SK-N-SH (cell line): Measurements from ENCODE around the gene OGFR.

Experiments used
- MXI1 ChIP-seq: IDR thresholded peaks from 2 replicates; pipeline ENCODE4 v1.6.1; 2012; ENCODE audit warnings: mild to moderate bottlenecking, low read depth, low read length, improper control_type of control experiment
- NFIC ChIP-seq: IDR thresholded peaks from 2 replicates; pipeline ENCODE4 v1.4.0; 2012; ENCODE audit warnings: borderline replicate concordance
- POLR2AphosphoS5 ChIP-seq: IDR thresholded peaks from 2 replicates; pipeline ENCODE4 v1.6.1; 2012; ENCODE audit warnings: low read depth, low read length
- TF ChIP-seq, protein P1 (sequence below): fragments of 150-350 bp; IDR thresholded peaks from 2 replicates; pipeline ENCODE4 v1.6.1; 2017; ENCODE audit warnings: antibody characterized with exemption, low read length, low read depth, borderline replicate concordance
- TF ChIP-seq, protein P2 (sequence below): IDR thresholded peaks from 2 replicates; pipeline ENCODE4 v1.4.0; 2012; ENCODE audit warnings: low read depth, borderline replicate concordance

- no peak for TF ChIP-seq POLR2AphosphoS5
- no peak for TF ChIP-seq NFIC
- TF ChIP-seq, protein P1, sequence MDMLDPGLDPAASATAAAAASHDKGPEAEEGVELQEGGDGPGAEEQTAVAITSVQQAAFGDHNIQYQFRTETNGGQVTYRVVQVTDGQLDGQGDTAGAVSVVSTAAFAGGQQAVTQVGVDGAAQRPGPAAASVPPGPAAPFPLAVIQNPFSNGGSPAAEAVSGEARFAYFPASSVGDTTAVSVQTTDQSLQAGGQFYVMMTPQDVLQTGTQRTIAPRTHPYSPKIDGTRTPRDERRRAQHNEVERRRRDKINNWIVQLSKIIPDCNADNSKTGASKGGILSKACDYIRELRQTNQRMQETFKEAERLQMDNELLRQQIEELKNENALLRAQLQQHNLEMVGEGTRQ, result no peak
- TF ChIP-seq, protein P2, sequence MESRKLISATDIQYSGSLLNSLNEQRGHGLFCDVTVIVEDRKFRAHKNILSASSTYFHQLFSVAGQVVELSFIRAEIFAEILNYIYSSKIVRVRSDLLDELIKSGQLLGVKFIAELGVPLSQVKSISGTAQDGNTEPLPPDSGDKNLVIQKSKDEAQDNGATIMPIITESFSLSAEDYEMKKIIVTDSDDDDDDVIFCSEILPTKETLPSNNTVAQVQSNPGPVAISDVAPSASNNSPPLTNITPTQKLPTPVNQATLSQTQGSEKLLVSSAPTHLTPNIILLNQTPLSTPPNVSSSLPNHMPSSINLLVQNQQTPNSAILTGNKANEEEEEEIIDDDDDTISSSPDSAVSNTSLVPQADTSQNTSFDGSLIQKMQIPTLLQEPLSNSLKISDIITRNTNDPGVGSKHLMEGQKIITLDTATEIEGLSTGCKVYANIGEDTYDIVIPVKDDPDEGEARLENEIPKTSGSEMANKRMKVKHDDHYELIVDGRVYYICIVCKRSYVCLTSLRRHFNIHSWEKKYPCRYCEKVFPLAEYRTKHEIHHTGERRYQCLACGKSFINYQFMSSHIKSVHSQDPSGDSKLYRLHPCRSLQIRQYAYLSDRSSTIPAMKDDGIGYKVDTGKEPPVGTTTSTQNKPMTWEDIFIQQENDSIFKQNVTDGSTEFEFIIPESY, result no peak
- TF ChIP-seq MXI1, result no peak
Observed at GRCh38 chr20:62823688-62824475, 19.2 kb downstream of the OGFR start.
